GM21447 (cell line): Measurements from ENCODE around the gene KRTAP10-4.
"Not testable (repeated sequence)": the region's sequence is repeated elsewhere in the genome, so short reads cannot be mapped to it uniquely, and the experiment has no call there.

ENCODE experiments used
- ATAC-seq: cut with Tn5 transposase; IDR thresholded peaks from one replicate; pipeline ENCODE4 v1.9.1; 2021; ENCODE audit not compliant: unreplicated experiment

The KRTAP10-4 gene

GRCh38 chr21:44534688-44535087 is 38.8 kb upstream of the KRTAP10-4 start:
- ATAC-seq: no peak

- ATAC-seq: no peak
Observed at GRCh38 chr21:44535963-44536362, 37.6 kb upstream of the KRTAP10-4 start.

- no peak for ATAC-seq
Observed at GRCh38 chr21:44537930-44538911, 35.3 kb upstream of the KRTAP10-4 start.

- ATAC-seq: no peak
Observed at GRCh38 chr21:44539046-44539445, 34.5 kb upstream of the KRTAP10-4 start.

- no peak for ATAC-seq
Observed at GRCh38 chr21:44539991-44540666, 33.4 kb upstream of the KRTAP10-4 start, which contains the start of gene KRTAP10-1. TSS of gene KRTAP10-1 (minus strand) at chr21:44540195. CDS start at chr21:44540150, 45 bp downstream.

- no peak for ATAC-seq
Observed at GRCh38 chr21:44540741-44541288, 32.7 kb upstream of the KRTAP10-4 start.

GRCh38 chr21:44542716-44543115 is 30.8 kb upstream of the KRTAP10-4 start:
- no peak for ATAC-seq

- no peak for ATAC-seq
Observed at GRCh38 chr21:44544566-44544965, 29.0 kb upstream of the KRTAP10-4 start.

GRCh38 chr21:44547656-44548331 is 25.7 kb upstream of the KRTAP10-4 start:
- ATAC-seq: no peak

- no peak for ATAC-seq
Observed at GRCh38 chr21:44548381-44548780, 25.1 kb upstream of the KRTAP10-4 start.

- ATAC-seq: no peak
Observed at GRCh38 chr21:44548922-44549321, 24.6 kb upstream of the KRTAP10-4 start.

- ATAC-seq: no peak
Observed at GRCh38 chr21:44549525-44550211, 23.9 kb upstream of the KRTAP10-4 start.

- ATAC-seq: not testable (repeated sequence)
Observed at GRCh38 chr21:44550285-44550684, 23.2 kb upstream of the KRTAP10-4 start.

GRCh38 chr21:44550807-44551206 is 22.7 kb upstream of the KRTAP10-4 start:
- ATAC-seq: no peak

- ATAC-seq: no peak
Observed at GRCh38 chr21:44551340-44551961, 22.1 kb upstream of the KRTAP10-4 start, which contains the start of gene KRTAP10-2. TSS of gene KRTAP10-2 (minus strand) at chr21:44551505. CDS start at chr21:44551458, 47 bp downstream.

- ATAC-seq: no peak
Observed at GRCh38 chr21:44552136-44552535, 21.4 kb upstream of the KRTAP10-4 start.

GRCh38 chr21:44552681-44553080 is 20.8 kb upstream of the KRTAP10-4 start:
- ATAC-seq: no peak

- no peak for ATAC-seq
Observed at GRCh38 chr21:44555200-44555875, 18.2 kb upstream of the KRTAP10-4 start.

GRCh38 chr21:44556879-44557278 is 16.6 kb upstream of the KRTAP10-4 start:
- no peak for ATAC-seq
